GDM1 (cell line): Measurements from ENCODE around the gene NFIX.

Experiments used
- DNase-seq: peaks from one replicate; lab custom pipeline; 2025; lab: John Stamatoyannopoulos, UW

NFIX gene

DNA sequence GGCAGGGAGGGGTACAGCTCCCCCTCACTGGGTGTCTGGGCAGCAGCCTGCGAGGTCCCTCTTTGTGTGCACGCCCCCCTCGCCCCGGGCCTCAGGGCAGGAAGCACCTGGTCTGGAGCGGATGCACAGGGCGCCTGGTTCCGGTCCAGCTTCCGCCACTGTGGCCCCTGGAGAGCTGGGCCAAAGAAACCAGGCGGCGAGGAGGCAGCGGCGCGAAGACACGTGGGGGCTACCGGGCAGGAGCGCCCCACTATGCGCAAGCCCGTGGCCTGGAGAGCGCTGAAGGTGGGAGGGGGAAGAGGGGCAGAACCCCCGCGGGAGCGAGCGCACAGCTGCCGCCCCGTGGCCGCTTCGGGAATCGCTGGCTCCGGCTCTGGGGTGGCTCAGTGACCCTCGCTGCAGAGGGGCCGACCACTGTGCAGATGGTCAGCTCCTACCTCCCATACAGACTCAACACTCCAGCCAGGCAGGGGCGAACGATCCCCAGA, 109.1 kb downstream of the NFIX start:
- peak; percentile 98 for DNase-seq

GRCh38 chr19:13104848-13105711, 109.8 kb downstream of the NFIX start:
- DNase-seq: peak; percentile 45

DNA sequence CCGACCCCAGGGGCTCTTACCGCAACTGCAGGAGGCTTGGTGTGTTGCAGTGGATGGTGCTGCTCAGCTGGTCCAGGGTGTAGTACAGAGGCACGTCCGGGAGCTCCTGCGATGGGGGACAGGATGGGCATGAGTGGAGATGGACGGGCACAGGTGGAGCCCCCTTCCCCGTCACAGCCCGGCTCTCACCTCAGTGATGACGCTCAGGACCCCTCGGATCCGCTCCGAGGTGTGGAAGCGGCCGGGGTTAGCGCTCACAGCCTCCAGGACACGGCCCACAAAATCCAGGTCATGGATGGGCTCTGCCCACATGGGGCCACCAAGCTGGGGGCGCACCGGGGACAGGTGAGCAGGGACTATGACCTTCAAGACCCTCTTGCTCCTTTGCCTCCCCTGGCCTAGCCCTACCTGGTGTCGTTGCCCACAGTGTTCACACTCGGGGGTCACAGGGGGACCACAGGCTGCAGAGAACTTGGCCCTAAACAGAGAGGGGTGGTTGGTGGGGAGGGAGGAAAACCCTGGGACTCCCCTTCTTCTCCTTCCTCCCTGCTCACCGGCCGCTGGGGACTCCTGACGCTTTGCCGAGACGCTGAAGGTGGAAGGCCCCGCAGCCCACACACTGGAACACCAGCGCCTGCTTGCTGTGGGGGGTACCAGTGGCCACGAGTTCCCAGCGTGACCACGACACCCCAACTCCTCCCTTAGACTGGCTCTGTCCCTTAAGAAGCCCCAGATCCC, 114.3 kb downstream of the NFIX start:
- DNase-seq: no peak

GRCh38 chr19:13110099-13110610, 114.9 kb downstream of the NFIX start:
- no peak for DNase-seq

DNA sequence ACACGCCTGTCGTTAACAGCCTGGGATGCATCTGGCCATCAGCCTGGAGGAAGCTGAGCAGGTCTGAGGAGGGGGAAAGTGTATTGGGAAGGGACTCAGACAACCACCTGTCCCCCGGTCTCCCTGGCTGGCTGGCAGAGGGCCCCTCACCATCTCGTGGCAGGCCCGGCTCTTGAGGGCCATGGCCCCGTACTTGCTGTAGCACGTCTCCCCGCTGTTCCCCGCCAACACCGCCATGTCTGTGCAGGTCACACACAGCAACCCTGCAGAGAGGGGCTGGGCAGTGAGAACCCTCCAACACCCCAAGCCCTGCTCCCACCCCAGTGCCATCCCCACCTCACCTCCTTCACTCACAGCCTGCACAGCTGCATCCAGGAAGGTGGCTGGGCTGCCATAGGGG, 117.3 kb downstream of the NFIX start:
- no peak for DNase-seq

DNA sequence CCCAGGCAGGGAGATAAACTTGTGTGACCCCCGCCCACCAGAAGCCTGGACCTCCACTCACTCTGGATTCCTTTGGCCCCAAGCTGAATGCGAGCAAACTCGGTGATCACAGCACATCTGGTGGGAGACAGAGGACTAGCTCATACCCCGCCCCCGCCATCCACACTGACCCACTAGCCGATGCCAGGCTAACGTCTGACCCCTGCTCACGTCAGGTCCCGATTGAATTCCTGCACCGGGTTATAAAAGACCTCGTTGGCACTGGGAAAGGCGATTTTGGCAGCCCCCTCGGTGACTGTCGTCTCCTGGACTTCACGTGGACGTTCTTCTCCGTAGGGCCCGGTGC, 120.6 kb downstream of the NFIX start:
- no peak for DNase-seq

- peak; percentile 83 for DNase-seq
Measured at GRCh38 chr19:13116282-13117175, 121.3 kb downstream of the NFIX start, which contains the start of gene TRMT1. TRMT1 (minus strand) TSS chr19:13116740; CDS start chr19:13116399, 341 bp downstream.

GRCh38 chr19:13117176-13117771, 122.0 kb downstream of the NFIX start:
- no peak for DNase-seq

GRCh38 chr19:13117772-13118423, 122.6 kb downstream of the NFIX start, which contains the start of gene NACC1:
NACC1 (plus strand) TSS chr19:13118264; CDS start chr19:13135208, 16,944 bp downstream.
- DNase-seq: peak; percentile 91

DNA sequence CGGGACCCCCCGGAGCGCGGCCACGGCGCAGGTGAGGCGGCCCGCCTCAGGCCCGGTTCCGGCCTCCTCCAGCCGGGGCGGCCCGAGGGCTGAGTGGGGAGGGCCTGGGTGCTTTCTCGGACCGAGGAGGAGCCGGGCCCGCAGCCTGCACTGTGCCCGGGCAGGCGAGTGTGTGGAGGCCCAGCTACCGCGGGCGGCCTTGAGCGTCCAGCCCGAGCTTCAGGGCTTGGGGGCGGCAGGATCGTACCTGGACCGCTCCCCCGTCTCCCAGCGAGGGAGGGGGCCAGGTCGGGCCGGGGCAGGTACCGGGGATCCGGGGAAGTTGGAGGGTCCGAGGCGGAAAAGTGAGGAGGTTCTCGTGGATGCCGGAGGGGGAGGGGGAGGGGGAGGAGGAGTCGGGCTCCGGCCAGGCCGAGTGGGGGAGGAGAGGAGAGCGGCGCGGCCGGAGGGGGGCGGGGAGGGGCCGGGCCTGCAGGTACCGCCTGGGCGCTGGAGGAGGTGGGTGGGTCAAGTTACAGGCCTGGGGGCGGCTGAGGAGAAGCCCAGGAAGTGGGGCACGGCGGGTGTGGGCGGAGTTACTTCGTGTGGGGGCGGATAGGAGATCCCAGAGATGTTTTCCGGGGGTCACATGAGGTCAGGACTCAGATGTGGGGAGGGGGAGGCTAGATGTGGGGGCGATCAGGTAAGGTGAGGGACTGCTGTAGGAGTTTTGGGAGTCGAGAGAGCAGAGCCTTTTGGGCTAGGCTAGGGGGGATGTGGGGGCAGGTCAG, 123.3 kb downstream of the NFIX start:
- no peak for DNase-seq

DNA sequence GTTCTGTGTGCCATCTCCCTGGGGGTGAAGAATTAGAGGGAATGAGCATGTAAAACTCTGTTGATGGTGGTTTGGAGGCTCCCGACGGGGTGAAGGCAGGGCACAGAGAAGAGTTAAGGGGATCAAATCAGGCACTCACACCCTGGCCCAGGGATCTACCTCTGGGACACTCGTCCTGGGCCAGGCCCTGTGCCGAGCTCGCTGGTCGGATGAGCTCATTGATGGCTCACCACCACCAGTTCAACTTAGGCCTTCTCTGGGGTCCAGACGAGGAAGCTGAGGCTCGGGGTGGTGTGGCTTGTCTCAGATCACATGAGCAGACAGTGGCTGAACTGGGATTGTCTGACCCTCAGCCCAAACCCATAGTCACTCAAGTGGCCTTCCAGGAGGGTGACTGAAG, 124.4 kb downstream of the NFIX start:
- DNase-seq: no peak

- no peak for DNase-seq
Measured at GRCh38 chr19:13120031-13120430, 124.8 kb downstream of the NFIX start.

GRCh38 chr19:13120817-13121216, 125.5 kb downstream of the NFIX start:
- DNase-seq: no peak

DNA sequence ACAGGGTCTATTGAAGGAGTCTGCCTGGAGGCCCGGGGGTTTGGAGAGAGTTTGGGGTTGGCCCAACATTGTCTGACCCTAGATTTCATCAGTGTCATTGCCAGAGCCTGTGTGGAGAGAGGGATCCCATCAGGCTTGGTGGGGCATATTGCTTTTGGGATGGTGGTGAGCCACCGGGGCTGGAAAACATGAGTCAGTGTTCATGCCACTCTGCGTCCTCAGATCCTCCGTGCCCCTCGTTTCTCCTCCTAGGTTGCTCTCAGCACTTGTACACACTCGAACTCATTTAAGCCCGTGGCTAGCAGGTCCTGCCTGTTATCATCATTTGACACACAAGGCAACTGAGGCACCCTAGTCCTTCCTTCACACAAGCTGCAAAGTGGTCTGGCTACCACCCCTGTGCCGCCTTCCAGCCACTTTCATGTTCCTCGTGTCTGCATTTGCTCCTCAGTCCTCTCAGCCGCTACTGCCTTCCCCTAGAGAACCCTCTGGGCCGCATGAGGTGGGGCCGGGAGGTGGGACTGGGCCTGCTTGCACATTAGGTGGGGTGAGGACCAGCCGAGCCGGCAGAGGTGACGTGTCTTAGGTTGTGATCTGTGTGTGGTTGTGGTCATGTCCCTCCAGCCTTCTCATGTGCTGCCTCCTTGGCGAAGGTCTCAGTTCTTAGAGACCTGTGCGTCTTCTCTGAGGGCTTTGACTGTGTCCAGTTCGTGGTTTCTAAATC, 126.4 kb downstream of the NFIX start:
- DNase-seq: no peak

DNA sequence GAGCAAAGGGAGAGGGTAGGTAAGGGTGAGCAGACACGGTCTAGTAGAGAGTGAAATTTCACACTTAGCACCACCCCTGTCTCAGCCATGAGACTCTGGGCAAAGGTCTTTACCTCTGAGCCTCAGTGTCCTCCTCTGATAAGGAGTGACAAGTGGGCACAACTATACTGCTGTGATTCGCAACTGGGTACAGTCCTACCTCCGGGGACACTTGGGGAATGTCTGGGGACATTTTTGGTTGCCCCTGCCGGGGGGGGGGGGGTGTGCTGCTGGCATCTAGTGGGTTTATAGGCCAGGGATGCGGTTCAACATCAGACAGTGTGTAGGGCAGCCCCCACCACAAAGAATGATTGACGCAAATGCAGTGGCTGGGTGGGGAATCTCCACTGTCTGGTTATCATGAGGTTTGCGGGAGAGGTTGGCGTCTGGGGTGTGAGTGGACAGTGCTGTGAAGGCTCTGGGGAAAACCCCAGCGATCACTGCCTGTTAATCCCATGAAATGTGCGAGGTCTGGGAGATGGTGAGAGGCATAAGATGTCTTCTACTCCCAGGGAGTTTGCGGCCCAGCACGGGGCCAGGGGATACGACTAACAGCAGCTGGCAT, 127.1 kb downstream of the NFIX start:
- no peak for DNase-seq

DNA sequence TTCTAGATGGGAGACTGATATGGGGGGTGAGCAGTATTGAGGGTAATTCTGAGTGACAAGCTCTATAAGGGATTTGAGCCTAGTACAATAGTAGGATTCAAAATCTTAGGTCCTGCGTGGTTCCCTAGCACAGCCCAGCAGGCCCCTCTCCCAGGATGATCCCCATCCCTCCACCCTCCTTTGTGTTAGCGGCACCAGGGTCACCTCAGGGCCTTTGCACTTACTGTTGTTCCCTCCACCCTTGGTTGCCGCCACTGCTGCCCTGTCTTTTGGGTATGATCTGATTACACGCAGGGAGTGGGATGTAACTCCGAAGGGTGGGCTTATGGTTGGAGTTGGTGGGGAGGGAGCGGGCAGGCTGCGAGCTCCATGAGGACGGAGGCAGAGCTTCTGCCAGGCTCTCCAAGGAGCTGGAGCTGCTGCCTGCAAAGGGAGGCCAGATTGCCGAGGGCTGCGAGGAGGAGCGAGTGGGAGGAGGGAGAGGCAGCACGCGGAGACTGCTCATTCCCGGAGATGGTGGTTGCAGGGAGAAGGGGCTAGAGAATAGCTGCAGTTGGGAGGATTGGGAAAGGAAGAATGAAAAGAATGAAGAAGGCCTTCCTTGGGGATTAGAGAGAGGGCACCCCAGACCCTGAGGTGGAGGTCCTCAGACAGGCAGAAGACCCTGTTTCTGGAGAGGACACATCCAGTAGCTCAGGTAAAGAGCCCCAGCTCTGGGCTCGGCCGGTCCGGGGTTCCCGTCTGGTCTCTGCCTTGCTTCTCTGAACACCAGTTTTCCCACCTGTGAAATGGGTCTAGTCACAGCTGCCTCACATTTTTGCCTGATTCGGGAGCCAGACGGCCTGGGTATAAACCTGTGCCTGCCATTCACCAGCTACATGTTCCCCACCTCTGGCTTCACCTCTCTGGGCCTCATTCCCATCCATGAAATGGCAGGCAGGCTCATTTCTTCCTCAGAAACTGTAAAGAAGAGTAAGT, 128.0 kb downstream of the NFIX start:
- DNase-seq: no peak

- DNase-seq: no peak
Measured at GRCh38 chr19:13127051-13127450, 131.8 kb downstream of the NFIX start.
